ENCODE data around the gene BTBD2. TPM values are rescaled to one million over a fixed set of nuclear protein-coding genes. Genes with fewer than 3 reads are reported as not detected.

BTBD2 gene
- total and polyA plus RNA-seq, 2 of the 8 experiments (the other 6 are each of a cell fraction or from before 2014, with no cell fraction given): 91.7 to 92.3 TPM

- peaks cover 9 to 29% of the 10 kb centered on the region in 2 experiments; a peak in 2 of 4 replicates for H3K79me2 ChIP-seq (ENCODE audit: control insufficient read depth in 1 of 2, insufficient read depth in 2 of 2, low read length in 2 of 2)
- ChIA-PET POLR2A (ENCODE audit: partially characterized antibody) (interaction anchor here (0.8 to 22.2 kb wide), 5 partner anchors 10 to 54 kb away, joined by 3 to 524 read pairs (median 7); no protein-coding TSS in a partner anchor), CTCF (ENCODE audit: partially characterized antibody) (interaction anchor here (1.1 kb wide), 2 partner anchors 23 to 24 kb away, joined by 3 read pairs; no protein-coding TSS in a partner anchor)
- no peak overlapping the region for H3K23ac ChIP-seq (ENCODE audit: insufficient read length)
- H3K14ac ChIP-seq (ENCODE audit: insufficient read length): no peak overlapping the region
- H3K4ac ChIP-seq (replicated peaks; ENCODE audit: insufficient read length, low read depth, low read length): no peak overlapping the region
- H2BK20ac ChIP-seq (ENCODE audit: low read length): no peak overlapping the region
- H4K8ac ChIP-seq (ENCODE audit: extremely low read depth, insufficient read depth, low read length): no peak overlapping the region
- H3K79me1 ChIP-seq (ENCODE audit: low read depth, low read length): peaks cover 23% of the 10 kb centered on the region
- no peak overlapping the region for H3K4me3 ChIP-seq (ENCODE audit: extremely low read depth in 1 of 4, insufficient read depth in 2 of 4, low read depth in 3 of 4, low read length in 4 of 4)
- no peak overlapping the region for H3K18ac ChIP-seq (ENCODE audit: extremely low read depth, low read length)
- no peak for DNase-seq (ENCODE audit: low read depth in 1 of 2, low spot score in 2 of 2)
- H3K56ac ChIP-seq (replicated peaks; ENCODE audit: insufficient read length, low read depth, low read length): no peak overlapping the region
- H4K91ac ChIP-seq (replicated peaks; ENCODE audit: insufficient read length, low read length): no peak overlapping the region
- no peak overlapping the region for H2BK120ac ChIP-seq (replicated peaks; ENCODE audit: low read depth, low read length)
- no peak overlapping the region for H2AFZ ChIP-seq (ENCODE audit: low read length)
- no peaks in the 10 kb centered on the region for H3K9me3 ChIP-seq (ENCODE audit: insufficient read depth in 2 of 2, low read depth in 1 of 2, low read length in 1 of 2)
- H4K5ac ChIP-seq (ENCODE audit: insufficient read length, low read depth, low read length): no peak overlapping the region
- H3K27ac ChIP-seq (ENCODE audit: low read depth, low read length): no peak overlapping the region
- no peak overlapping the region for H2BK5ac ChIP-seq (ENCODE audit: low read depth, low read length)
- peaks cover 4% of the 10 kb centered on the region; the same call in 1 of the 2 replicates for H3K23me2 ChIP-seq (ENCODE audit: low read depth, low read length)
- H2BK12ac ChIP-seq (ENCODE audit: low read depth, low read length): no peak overlapping the region
- WGBS, 2 experiments (ENCODE audit: extremely low coverage in 1 of 2, insufficient coverage in 1 of 2, insufficient read length in 1 of 2, insufficient replicate concordance in 2 of 2, low coverage in 1 of 2, low lambda C conversion rate in 2 of 2, missing lambda C conversion rate in 1 of 2): 95% methylated on average over 34 of the region's 50 CpGs; no CpG with 5 or more reads in 1 of the 2 experiments
- no peak overlapping the region for H2AK5ac ChIP-seq (ENCODE audit: low read depth, low read length)
- no peak overlapping the region for H3K9ac ChIP-seq (replicated peaks in 1 of 4; ENCODE audit: extremely low read depth in 1 of 4, low read depth in 3 of 4, low read length in 3 of 4)
- peaks cover 21 to 52% of the 10 kb centered on the region in 2 experiments for H4K20me1 ChIP-seq (replicated peaks in 1 of 2; ENCODE audit: control insufficient read depth in 1 of 2, insufficient read depth in 2 of 2, low read length in 2 of 2)
- TF ChIP-seq, protein P1, sequence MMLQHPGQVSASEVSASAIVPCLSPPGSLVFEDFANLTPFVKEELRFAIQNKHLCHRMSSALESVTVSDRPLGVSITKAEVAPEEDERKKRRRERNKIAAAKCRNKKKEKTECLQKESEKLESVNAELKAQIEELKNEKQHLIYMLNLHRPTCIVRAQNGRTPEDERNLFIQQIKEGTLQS (IDR thresholded peaks at IDR 0.05; ENCODE audit: insufficient read depth, low read depth, low read length): no peak
- 0 out of 2 replicates have a peak, but pooled peaks have one; percentile 28 for TF ChIP-seq POLR2AphosphoS5 (IDR thresholded peaks at IDR 0.05; ENCODE audit: low read depth, low read length)
- no peak for TF ChIP-seq HDAC6 (IDR thresholded peaks at IDR 0.05; ENCODE audit: low read depth, low read length)
- H3K27me3 ChIP-seq (replicated peaks in 1 of 4; ENCODE audit: control insufficient read depth in 3 of 4, extremely low read depth in 1 of 4, insufficient read depth in 3 of 4, low read length in 3 of 4): no peaks in the 10 kb centered on the region
- no peak overlapping the region for H2BK15ac ChIP-seq (ENCODE audit: low read length)
- no peak for FAIRE-seq
- peaks cover 0 to 18% (median 10%) of the 10 kb centered on the region in 4 experiments; a peak in 5 of 8 replicates for H3K36me3 ChIP-seq (ENCODE audit: control insufficient read depth in 2 of 4, insufficient read depth in 4 of 4, low read length in 3 of 4)
- H3K4me2 ChIP-seq (ENCODE audit: insufficient read depth in 1 of 2, low read depth in 2 of 2, low read length in 2 of 2): no peak overlapping the region
- peaks cover 0 to 28% (median 21%) of the 10 kb centered on the region in 4 experiments; a peak in 5 of 7 replicates for H3K4me1 ChIP-seq (replicated peaks in 1 of 4; ENCODE audit: control insufficient read depth in 3 of 4, insufficient read depth in 4 of 4, low read length in 3 of 4)
Observed at GRCh38 chr19:2046046-2046907, 30.8 kb upstream of the BTBD2 start.
